HepG2 (cell line): Measurements from ENCODE around the gene PSMD4. TPM values are rescaled to one million over a fixed set of nuclear protein-coding genes. Genes with fewer than 3 reads are reported as not detected.

ENCODE experiments used
- ATAC-seq: fragments of 200-7000 bp; cut with Tn5 transposase; 3 replicates; pipeline ENCODE4 v1.9.1; 2020; ENCODE audit warnings: mild to moderate bottlenecking, moderate library complexity
- BruUV-seq: library from RNA; stranded (reverse); fragments of 400-500 nt; replicated peaks from 2 replicates; lab custom pipeline; 2021; lab: Mats Ljungman, UMichigan
- CTCF ChIA-PET: fragments of 300-600 bp; formaldehyde crosslinking; extraction: SDS; loops from one replicate; lab custom pipeline; 2021; ENCODE audit warnings: low total read pairs, inconsistent platforms, low intra/inter-chr PET ratio; lab: Yijun Ruan, JAX
- POLR2A ChIA-PET: fragments of 350-600 bp; sonication (Branson Sonifier 250); formaldehyde crosslinking; loops from one replicate; lab custom pipeline; 2020; ENCODE audit warnings: antibody characterized with exemption, inconsistent platforms; lab: Yijun Ruan, JAX
- DNase-seq: peaks from one replicate; pipeline ENCODE4 v3.0.0-alpha.2; 2015; ENCODE audit warnings: low spot score
- FAIRE-seq: peaks from 3 replicates; lab custom pipeline; 2011; peaks lifted over from hg19 to GRCh38; lab: Jason Lieb, UNC
- H2AFZ ChIP-seq: one replicate; pipeline ENCODE4 v1.6.1; 2011; ENCODE audit warnings: low read length, inconsistent platforms
- H3K27ac ChIP-seq: fragments of 300-600 bp; 3 replicates; pipeline ENCODE4 v1.8.0; 2011; ENCODE audit warnings: mixed run types, mild to moderate bottlenecking, mixed read lengths, low read length, inconsistent platforms; ENCODE audit not compliant: insufficient read depth; ENCODE audit errors: extremely low read length
- H3K27me3 ChIP-seq, 2 experiments: fragments of 200-600 bp in 1 of 2; 2 replicates in 1 of 2; 3 replicates in 1 of 2; pipeline versions ENCODE4 v1.6.0 to v1.8.0; 2011; ENCODE audit warnings: low read length in 2 of 2, mild to moderate bottlenecking in 2 of 2, moderate library complexity in 2 of 2, inconsistent platforms in 1 of 2; ENCODE audit not compliant: insufficient read depth in 2 of 2, control insufficient read depth in 1 of 2
- H3K36me3 ChIP-seq, 2 experiments: fragments of 200-600 bp in 1 of 2; replicated peaks in 1 of 2; 2 replicates in 1 of 2; 3 replicates in 1 of 2; pipeline versions ENCODE4 v1.5.1 to v1.8.0; 2011; ENCODE audit warnings: low read length in 2 of 2, inconsistent platforms in 1 of 2; ENCODE audit not compliant: insufficient read depth in 2 of 2, control insufficient read depth in 1 of 2
- H3K4me1 ChIP-seq: 2 replicates; pipeline ENCODE4 v1.5.1; 2012; ENCODE audit warnings: low read length, inconsistent platforms; ENCODE audit not compliant: insufficient read depth
- H3K4me2 ChIP-seq: 2 replicates; pipeline ENCODE4 v1.6.0; 2011; ENCODE audit warnings: low read depth, low read length, inconsistent platforms
- H3K4me3 ChIP-seq, 3 experiments: fragments of 200-600 bp in 1 of 3; sonication (generic), shearing (Covaris generic) in 1 of 3; replicated peaks in 1 of 3; 2 replicates each; pipeline ENCODE4 v1.5.1; 2011 to 2016; ENCODE audit warnings: low read length in 3 of 3, inconsistent platforms in 2 of 3, low read depth in 2 of 3, mild to moderate bottlenecking in 2 of 3, control low read depth in 1 of 3, mixed read lengths in 1 of 3; ENCODE audit not compliant: insufficient read depth in 1 of 3
- H3K79me2 ChIP-seq: one replicate; pipeline ENCODE4 v1.6.1; 2011; ENCODE audit warnings: low read length, inconsistent platforms; ENCODE audit not compliant: insufficient read depth
- H3K9ac ChIP-seq: 2 replicates; pipeline ENCODE4 v1.6.0; 2011; ENCODE audit warnings: mild to moderate bottlenecking, low read depth, low read length, inconsistent platforms; ENCODE audit not compliant: insufficient read depth
- H3K9me3 ChIP-seq: 2 replicates; pipeline ENCODE4 v1.5.1; 2012; ENCODE audit warnings: mild to moderate bottlenecking, low read length
- H4K20me1 ChIP-seq: 2 replicates; pipeline ENCODE4 v1.6.0; 2011; ENCODE audit warnings: inconsistent platforms, mild to moderate bottlenecking, low read length, moderate library complexity; ENCODE audit not compliant: insufficient read depth
- FOXK2 ChIP-seq: fragments of 450-650 bp; IDR thresholded peaks from 2 replicates; pipeline ENCODE4 v1.6.1; 2016
- POLR2AphosphoS5 ChIP-seq: IDR thresholded peaks from 2 replicates; pipeline ENCODE4 v1.6.1; 2012; ENCODE audit warnings: low read depth, low read length
- RBFOX2 ChIP-seq: fragments of 200-400 bp; formaldehyde crosslinking; IDR thresholded peaks from 2 replicates; pipeline ENCODE4 v1.6.1; 2017; ENCODE audit warnings: low read depth, mild to moderate bottlenecking, low read length
- SNAPC5 ChIP-seq: sonication (generic); formaldehyde crosslinking; IDR thresholded peaks from 2 replicates; pipeline ENCODE4 v1.8.1; 2023; ENCODE audit warnings: mild to moderate bottlenecking, missing genetic modification reagents, borderline replicate concordance
- ZC3H13 ChIP-seq: sonication (generic); formaldehyde crosslinking; IDR thresholded peaks from 2 replicates; pipeline ENCODE4 v1.8.1; 2023; ENCODE audit warnings: mild to moderate bottlenecking, missing genetic modification reagents, moderate library complexity
- ZNF670 ChIP-seq: sonication (generic); formaldehyde crosslinking; IDR thresholded peaks from 2 replicates; pipeline ENCODE4 v1.8.0; 2022; ENCODE audit warnings: mild to moderate bottlenecking, missing genetic modification reagents, borderline replicate concordance
- ZNF781 ChIP-seq: sonication (generic); formaldehyde crosslinking; IDR thresholded peaks from 2 replicates; pipeline ENCODE4 v1.5.1; 2020; ENCODE audit warnings: borderline replicate concordance, mild to moderate bottlenecking, missing genetic modification reagents; ENCODE audit errors: not compliant biosample characterization
- ZNF879 ChIP-seq: sonication (generic); formaldehyde crosslinking; IDR thresholded peaks from 2 replicates; pipeline ENCODE4 v1.8.1; 2023; ENCODE audit warnings: missing genetic modification reagents
- WGBS: methylation state at CpG from one replicate; pipeline ENCODE4 v1.1.6; 2017; ENCODE audit warnings: low lambda C conversion rate; 5-methylcytosine and 5-hydroxymethylcytosine counted together
- in situ Hi-C: cut with HindIII; loops from 2 replicates; pipeline ENCODE4 v1.10.0; 2017; ENCODE audit warnings: low pct_unique_long_range_greater_than_20kb; ENCODE audit not compliant: extremely low pct_ligation_motif_present
- intact Hi-C: fragments of 100-400 bp; cut with micrococcal nuclease; formaldehyde crosslinking; loops from one replicate; pipeline ENCODE4 v1.10.0; 2022; ENCODE audit not compliant: unreplicated experiment
- polyA plus RNA-seq, 8 experiments: library from polyadenylated mRNA; depleted of rRNA in 3 of 8; stranded (reverse) in 7 of 8; unstranded in 1 of 8; fragments of >200 nt; fragmentation: Illumina TruSeq in 4 of 8; extraction: Trizol in 4 of 8; gene quantifications; 2 replicates each; pipeline versions ENCODE4 v1.2.1 to v1.2.3, GENCODE V29; 2011 to 2016; ENCODE audit warnings: low read depth in 4 of 8, missing spikeins in 1 of 8, mixed read lengths in 1 of 8; ENCODE audit not compliant: insufficient read depth in 1 of 8
- total RNA-seq, 5 experiments: library from RNA; depleted of rRNA; stranded (reverse); fragments of >200 nt; fragmentation: Illumina TruSeq; extraction: Trizol; gene quantifications; 2 replicates each; pipeline ENCODE4 v1.2.3, GENCODE V29; 2016; ENCODE audit warnings: low read depth in 1 of 5

Gene PSMD4
- total and polyA plus RNA-seq, 2 of the 13 experiments (the other 11 are each of a cell fraction or from before 2014, with no cell fraction given): 194 to 243 TPM

DNA sequence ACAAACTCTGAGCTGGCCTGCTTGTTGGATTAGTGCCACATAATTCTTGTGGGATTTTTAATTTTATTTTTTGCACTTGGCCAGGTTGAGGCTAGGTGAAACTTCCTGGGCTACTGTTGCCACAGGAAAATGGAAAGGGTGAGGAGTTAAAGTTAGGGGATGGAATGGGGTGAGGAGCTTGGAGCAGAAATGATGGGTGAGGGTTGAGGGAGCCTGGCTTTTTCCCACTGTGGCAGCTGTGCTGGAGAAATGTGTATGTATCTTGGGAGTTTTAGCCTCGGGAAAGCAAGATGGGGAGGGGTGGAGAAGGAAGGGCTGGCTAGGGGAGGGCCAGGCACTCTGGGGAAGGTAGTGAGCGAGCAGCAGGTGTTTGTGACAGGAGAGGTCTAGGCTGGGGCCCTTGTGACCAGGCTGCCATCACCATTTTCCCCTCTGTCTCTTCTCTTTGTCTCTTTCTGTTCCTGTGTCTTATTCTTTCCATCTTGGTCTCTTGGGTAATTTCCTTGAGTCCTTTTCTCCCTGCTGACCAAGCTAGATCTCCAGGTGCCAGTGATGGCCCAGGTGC lies 29.6 kb downstream of the PSMD4 start:
- H4K20me1 ChIP-seq: peaks cover 13% of the 10 kb centered on the region; the same call in 1 of the 2 replicates
- H3K27ac ChIP-seq: peak overlapping the region; percentile 98
- ATAC-seq (no peak), FAIRE-seq (no peak), DNase-seq (no peak)
- H3K4me1 ChIP-seq: peaks cover 22% of the 10 kb centered on the region
- H3K9ac ChIP-seq: peak overlapping the region; percentile 95
- peak overlapping the region; percentile 78 to 93 (median 85); a peak in 4 of 6 replicates for H3K4me3 ChIP-seq
- no TSS peak for BruUV-seq
- peaks cover 32% of the 10 kb centered on the region for H3K79me2 ChIP-seq
- peaks cover 27 to 39% of the 10 kb centered on the region in 2 experiments for H3K36me3 ChIP-seq
- H3K9me3 ChIP-seq: no peaks in the 10 kb centered on the region
- peak overlapping the region; percentile 79 for H3K4me2 ChIP-seq
- intact Hi-C loops: no loop called here
- no peaks in the 10 kb centered on the region; a peak in 1 of 5 replicates for H3K27me3 ChIP-seq
- ChIA-PET CTCF (no interaction called here), POLR2A (interaction anchor here (0.8 to 3.9 kb wide), 10 partner anchors 10 to 88 kb away, joined by 3 to 71 read pairs (median 5); partner anchors contain the start of genes PI4KB, PSMD4 and SELENBP1)
- H2AFZ ChIP-seq: no peak overlapping the region
- 78% methylated on average over 2 of the region's 2 CpGs for WGBS
- in situ Hi-C loops: no loop called here
- peak; percentile 27; the same call in 1 of the 2 replicates for TF ChIP-seq RBFOX2
- TF ChIP-seq ZC3H13 (CRISPR knock-in tag): 0 out of 2 replicates have a peak, but pooled peaks have one; percentile 40
- TF ChIP-seq ZNF670 (CRISPR knock-in tag): no peak
- TF ChIP-seq ZNF879 (CRISPR knock-in tag): no peak

GRCh38 chr1:151286619-151287340 lies 32.2 kb downstream of the PSMD4 start:
- H3K9me3 ChIP-seq: no peaks in the 10 kb centered on the region
- ChIA-PET CTCF (no interaction called here), POLR2A (interaction anchor here (1.0 kb wide), 1 partner anchor 14 kb away, joined by 4 read pairs; no protein-coding TSS in a partner anchor)
- no peak for TF ChIP-seq ZNF781 (CRISPR knock-in tag)
- TF ChIP-seq ZC3H13 (CRISPR knock-in tag): peak; percentile 85
- TF ChIP-seq SNAPC5 (CRISPR knock-in tag): no peak
- peak; percentile 8; the same call in 1 of the 2 replicates for TF ChIP-seq POLR2AphosphoS5
- no peak for TF ChIP-seq FOXK2
- no peak for DNase-seq
- no peak overlapping the region for H3K27ac ChIP-seq
- BruUV-seq: no TSS peak
- H3K4me2 ChIP-seq: no peak overlapping the region
- peaks cover 16% of the 10 kb centered on the region for H3K4me1 ChIP-seq
- ATAC-seq: no peak
- WGBS: 92% methylated on average over 6 of the region's 10 CpGs
- intact Hi-C loops: no loop called here
- H3K36me3 ChIP-seq: peaks cover 40 to 60% of the 10 kb centered on the region in 2 experiments
- no peak overlapping the region for H3K4me3 ChIP-seq
- FAIRE-seq: no peak
- peaks cover 32% of the 10 kb centered on the region for H3K79me2 ChIP-seq
- no peaks in the 10 kb centered on the region; a peak in 1 of 5 replicates for H3K27me3 ChIP-seq
- H4K20me1 ChIP-seq: peaks cover 13% of the 10 kb centered on the region; the same call in 1 of the 2 replicates
- H3K9ac ChIP-seq: no peak overlapping the region
- in situ Hi-C loops: no loop called here
- no peak overlapping the region for H2AFZ ChIP-seq
